Measurements from ENCODE around the gene RAB11FIP4.
"Not testable (repeated sequence)": the region's sequence is repeated elsewhere in the genome, so short reads cannot be mapped to it uniquely, and the experiment has no call there.

Gene RAB11FIP4

GRCh38 chr17:31379597-31380205 lies 11.8 kb upstream of the RAB11FIP4 start:
- no peak for TF ChIP-seq CTCF (IDR thresholded peaks at IDR 0.05; ENCODE audit: low read depth, low read length)
- DNase-seq (ENCODE audit: extremely low read depth, low read depth) = no peak

GRCh38 chr17:31381165-31381668 lies 10.3 kb upstream of the RAB11FIP4 start:
- no peak for TF ChIP-seq CTCF (IDR thresholded peaks at IDR 0.05; ENCODE audit: low read depth, low read length)
- no peak for DNase-seq (ENCODE audit: extremely low read depth, low read depth)

- not testable (repeated sequence) for DNase-seq (ENCODE audit: extremely low read depth, low read depth)
Measured at GRCh38 chr17:31382668-31383275, 8.7 kb upstream of the RAB11FIP4 start.

GRCh38 chr17:31383488-31383887 lies 8.0 kb upstream of the RAB11FIP4 start:
- DNase-seq (ENCODE audit: extremely low read depth, low read depth) = not testable (repeated sequence)

GRCh38 chr17:31385428-31386285 lies 5.8 kb upstream of the RAB11FIP4 start:
- no peak for DNase-seq (ENCODE audit: extremely low read depth, low read depth)
- no peak for TF ChIP-seq CTCF (IDR thresholded peaks at IDR 0.05; ENCODE audit: low read depth, low read length)

GRCh38 chr17:31386542-31387075 lies 4.9 kb upstream of the RAB11FIP4 start:
- no peak for DNase-seq (ENCODE audit: extremely low read depth, low read depth)
- TF ChIP-seq CTCF (IDR thresholded peaks at IDR 0.05; ENCODE audit: low read depth, low read length) = no peak

GRCh38 chr17:31387438-31387837 lies 4.0 kb upstream of the RAB11FIP4 start:
- no peak for DNase-seq (ENCODE audit: extremely low read depth, low read depth)

More at GRCh38 chr17:31387438-31387837, 4.0 kb upstream of the RAB11FIP4 start:
- TF ChIP-seq CTCF (IDR thresholded peaks at IDR 0.05; ENCODE audit: low read depth, low read length) = no peak
